ENCODE measurements around the gene CPED1.

Gene CPED1

DNA sequence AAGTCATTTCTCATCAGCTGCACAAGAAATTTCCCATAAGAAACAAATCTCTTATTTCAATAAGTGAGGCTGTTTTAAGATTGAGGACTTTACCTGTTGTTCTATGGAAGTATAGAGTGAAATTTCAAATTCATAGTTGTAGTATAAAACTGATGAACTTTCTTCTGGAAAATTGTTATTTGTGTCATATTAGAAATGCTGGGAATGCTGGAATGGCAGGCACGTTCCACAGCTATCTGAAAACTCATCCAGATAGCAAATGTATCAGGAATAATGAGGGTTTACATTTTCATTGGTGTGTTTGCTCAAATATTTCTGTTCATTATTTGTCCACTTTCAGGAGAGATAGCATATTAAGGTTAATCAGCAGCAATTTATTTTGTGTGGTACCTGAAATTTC, 40.8 kb downstream of the CPED1 start:
- Histone ChIP-seq H3K9me3 (ENCODE audit: low read length) (no peaks in the 10 kb centered on the region), H4K20me1 (ENCODE audit: insufficient read depth, low read length) (no peaks in the 10 kb centered on the region), H2AFZ (ENCODE audit: low read length) (no peak overlapping the region), H3F3A (ENCODE audit: insufficient read depth, low read length) (no peaks in the 10 kb centered on the region), H3K79me2 (ENCODE audit: insufficient read depth, low read length) (no peaks in the 10 kb centered on the region), H3K27ac (ENCODE audit: low read depth, low read length, poor library complexity, severe bottlenecking) (no peak overlapping the region), H3K36me3 (ENCODE audit: insufficient read depth, low read length) (no peaks in the 10 kb centered on the region), H3K4me1 (ENCODE audit: insufficient read depth, low read length, severe bottlenecking) (no peaks in the 10 kb centered on the region), H3K4me3 (ENCODE audit: low read depth, low read length, poor library complexity, severe bottlenecking) (no peak overlapping the region), H3K27me3 (ENCODE audit: insufficient read depth, low read length) (no peaks in the 10 kb centered on the region), H3K9ac (ENCODE audit: low read length) (no peak overlapping the region), H3K9me2 (ENCODE audit: low read depth, low read length) (no peaks in the 10 kb centered on the region), H3K4me2 (ENCODE audit: low read length) (no peak overlapping the region)
- no peak for TF ChIP-seq EZH2 (IDR thresholded peaks at IDR 0.05; ENCODE audit: borderline replicate concordance, low read length)
- TF ChIP-seq, protein P1, sequence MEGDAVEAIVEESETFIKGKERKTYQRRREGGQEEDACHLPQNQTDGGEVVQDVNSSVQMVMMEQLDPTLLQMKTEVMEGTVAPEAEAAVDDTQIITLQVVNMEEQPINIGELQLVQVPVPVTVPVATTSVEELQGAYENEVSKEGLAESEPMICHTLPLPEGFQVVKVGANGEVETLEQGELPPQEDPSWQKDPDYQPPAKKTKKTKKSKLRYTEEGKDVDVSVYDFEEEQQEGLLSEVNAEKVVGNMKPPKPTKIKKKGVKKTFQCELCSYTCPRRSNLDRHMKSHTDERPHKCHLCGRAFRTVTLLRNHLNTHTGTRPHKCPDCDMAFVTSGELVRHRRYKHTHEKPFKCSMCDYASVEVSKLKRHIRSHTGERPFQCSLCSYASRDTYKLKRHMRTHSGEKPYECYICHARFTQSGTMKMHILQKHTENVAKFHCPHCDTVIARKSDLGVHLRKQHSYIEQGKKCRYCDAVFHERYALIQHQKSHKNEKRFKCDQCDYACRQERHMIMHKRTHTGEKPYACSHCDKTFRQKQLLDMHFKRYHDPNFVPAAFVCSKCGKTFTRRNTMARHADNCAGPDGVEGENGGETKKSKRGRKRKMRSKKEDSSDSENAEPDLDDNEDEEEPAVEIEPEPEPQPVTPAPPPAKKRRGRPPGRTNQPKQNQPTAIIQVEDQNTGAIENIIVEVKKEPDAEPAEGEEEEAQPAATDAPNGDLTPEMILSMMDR (IDR thresholded peaks at IDR 0.05; ENCODE audit: low read length): no peak

DNA sequence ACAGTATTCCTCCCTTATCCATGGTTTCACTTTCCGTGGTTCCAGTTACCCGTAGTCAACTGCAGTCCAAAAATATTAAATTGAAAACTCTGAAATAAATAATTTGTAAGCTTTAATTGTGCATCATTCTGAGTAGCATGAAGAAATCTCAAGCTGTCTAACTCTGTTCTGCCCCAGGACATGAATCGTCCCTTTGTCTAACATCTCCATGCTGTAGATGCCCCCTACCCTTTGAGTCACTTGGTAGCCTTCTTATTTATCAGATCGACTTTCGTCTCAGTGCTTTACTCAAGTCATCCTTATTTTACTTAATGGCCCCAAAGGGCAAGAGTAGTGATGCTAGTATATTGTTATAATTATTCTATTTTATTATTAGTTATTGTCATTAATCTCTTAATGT, 41.8 kb downstream of the CPED1 start:
- Histone ChIP-seq H3K36me3 (ENCODE audit: insufficient read depth, low read length) (no peaks in the 10 kb centered on the region), H3K9me2 (ENCODE audit: low read depth, low read length) (no peaks in the 10 kb centered on the region), H3K79me2 (ENCODE audit: insufficient read depth, low read length) (no peaks in the 10 kb centered on the region), H4K20me1 (ENCODE audit: insufficient read depth, low read length) (no peaks in the 10 kb centered on the region), H3F3A (ENCODE audit: insufficient read depth, low read length) (no peaks in the 10 kb centered on the region), H3K4me2 (ENCODE audit: low read length) (no peak overlapping the region), H3K4me1 (ENCODE audit: insufficient read depth, low read length, severe bottlenecking) (no peaks in the 10 kb centered on the region), H3K27ac (ENCODE audit: low read depth, low read length, poor library complexity, severe bottlenecking) (no peak overlapping the region), H3K9me3 (ENCODE audit: low read length) (no peaks in the 10 kb centered on the region), H2AFZ (ENCODE audit: low read length) (no peak overlapping the region), H3K27me3 (ENCODE audit: insufficient read depth, low read length) (no peaks in the 10 kb centered on the region), H3K9ac (ENCODE audit: low read length) (no peak overlapping the region), H3K4me3 (ENCODE audit: low read depth, low read length, poor library complexity, severe bottlenecking) (no peak overlapping the region)
- no peak for TF ChIP-seq EZH2 (IDR thresholded peaks at IDR 0.05; ENCODE audit: borderline replicate concordance, low read length)
- TF ChIP-seq, protein P1 (IDR thresholded peaks at IDR 0.05; ENCODE audit: low read length): no peak

DNA sequence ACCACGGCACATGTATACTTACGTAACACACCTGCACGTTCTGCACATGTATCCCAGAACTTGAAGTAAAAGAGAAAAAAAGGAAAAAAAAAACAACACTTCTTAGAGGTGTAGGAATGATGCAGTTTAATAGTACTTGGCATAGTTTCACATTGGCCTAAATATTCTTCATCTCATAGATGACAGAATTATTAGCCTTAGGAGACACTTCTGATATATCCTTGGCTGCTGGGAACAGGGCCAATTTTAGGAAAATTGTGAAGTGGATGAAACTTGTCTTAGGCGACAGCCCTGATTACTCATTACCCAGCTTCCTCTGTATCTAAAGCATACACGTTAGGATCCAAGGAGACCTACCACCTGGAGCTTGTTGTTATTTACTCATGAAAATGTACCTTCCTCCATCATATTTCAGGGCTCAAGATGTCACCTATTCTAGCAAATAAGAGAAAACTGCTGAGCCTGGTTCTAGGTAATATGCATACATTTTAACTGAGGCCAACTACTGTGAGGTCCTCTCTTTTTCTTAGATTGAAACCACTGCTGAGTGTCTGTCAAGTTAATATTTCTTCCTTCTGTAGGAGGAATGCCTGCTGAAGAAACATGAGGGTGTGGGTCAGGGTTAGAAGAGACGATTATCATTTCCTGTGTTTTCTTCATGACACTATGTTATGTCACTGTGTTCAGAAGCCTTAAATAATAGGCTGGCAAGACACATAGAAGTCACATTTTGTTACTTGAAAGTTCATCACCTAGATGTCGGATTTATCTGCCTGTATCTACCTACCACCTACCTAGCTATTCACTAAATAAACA, 44.3 kb downstream of the CPED1 start:
- Histone ChIP-seq H3K79me2 (ENCODE audit: insufficient read depth, low read length) (no peaks in the 10 kb centered on the region), H2AFZ (ENCODE audit: low read length) (no peak overlapping the region)
- TF ChIP-seq, protein P1 (IDR thresholded peaks at IDR 0.05; ENCODE audit: low read length): no peak
- no peak for TF ChIP-seq EZH2 (IDR thresholded peaks at IDR 0.05; ENCODE audit: borderline replicate concordance, low read length)

More for the DNA sequence above, 44.3 kb downstream of the CPED1 start:
- H3K9me2 ChIP-seq (ENCODE audit: low read depth, low read length): no peaks in the 10 kb centered on the region
- H3K4me2 ChIP-seq (ENCODE audit: low read length): no peak overlapping the region
- no peaks in the 10 kb centered on the region for H3K36me3 ChIP-seq (ENCODE audit: insufficient read depth, low read length)
- no peaks in the 10 kb centered on the region for H4K20me1 ChIP-seq (ENCODE audit: insufficient read depth, low read length)
- no peaks in the 10 kb centered on the region for H3K4me1 ChIP-seq (ENCODE audit: insufficient read depth, low read length, severe bottlenecking)
- no peak overlapping the region for H3K4me3 ChIP-seq (ENCODE audit: low read depth, low read length, poor library complexity, severe bottlenecking)
- H3K27ac ChIP-seq (ENCODE audit: low read depth, low read length, poor library complexity, severe bottlenecking): no peak overlapping the region
- no peaks in the 10 kb centered on the region for H3K9me3 ChIP-seq (ENCODE audit: low read length)
- no peak overlapping the region for H3K9ac ChIP-seq (ENCODE audit: low read length)
- H3F3A ChIP-seq (ENCODE audit: insufficient read depth, low read length): no peaks in the 10 kb centered on the region
- no peaks in the 10 kb centered on the region for H3K27me3 ChIP-seq (ENCODE audit: insufficient read depth, low read length)

All from OCI-LY1 (cell line).